Activated effector memory CD4-positive, alpha-beta T cell treated with anti-CD3 and anti-CD28 coated beads, Interleukin-2, amount 50 U/mL, for 16 hours (primary cell): ENCODE data around the gene CYRIA.

Experiments used
- DNase-seq: peaks from one replicate; pipeline ENCODE4 v3.0.0-alpha.2; 2020

The CYRIA gene

GRCh38 chr2:16665748-16666448 lies at the start of gene CYRIA:
TSS of gene CYRIA (minus strand) at chr2:16665834. CDS start at chr2:16588119, 77,715 bp downstream.
- peak; percentile 76 for DNase-seq

DNA sequence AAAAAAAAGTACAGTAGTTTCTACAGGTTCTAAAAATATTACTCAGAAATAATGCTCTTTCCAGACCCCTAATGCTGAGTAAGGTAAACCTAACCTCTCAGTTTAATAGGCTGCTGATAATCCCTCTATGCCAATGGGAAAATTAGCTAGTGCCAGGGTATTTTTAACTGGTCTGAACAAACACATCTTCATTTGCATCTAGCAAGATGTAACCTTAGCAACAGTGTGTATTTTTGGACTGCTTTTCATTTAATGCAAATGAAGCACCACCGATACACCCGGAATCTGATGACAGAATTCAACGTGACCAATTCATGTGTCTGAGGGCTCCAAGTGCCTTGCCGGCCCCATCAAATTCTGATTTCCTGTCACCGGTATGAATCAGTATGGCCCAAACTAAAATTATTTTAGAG lies 47.4 kb upstream of the CYRIA start:
- no peak for DNase-seq

- no peak for DNase-seq
Measured at GRCh38 chr2:16709769-16710168, 44.1 kb upstream of the CYRIA start.

GRCh38 chr2:16708173-16708572 lies 42.5 kb upstream of the CYRIA start:
- no peak for DNase-seq

DNA sequence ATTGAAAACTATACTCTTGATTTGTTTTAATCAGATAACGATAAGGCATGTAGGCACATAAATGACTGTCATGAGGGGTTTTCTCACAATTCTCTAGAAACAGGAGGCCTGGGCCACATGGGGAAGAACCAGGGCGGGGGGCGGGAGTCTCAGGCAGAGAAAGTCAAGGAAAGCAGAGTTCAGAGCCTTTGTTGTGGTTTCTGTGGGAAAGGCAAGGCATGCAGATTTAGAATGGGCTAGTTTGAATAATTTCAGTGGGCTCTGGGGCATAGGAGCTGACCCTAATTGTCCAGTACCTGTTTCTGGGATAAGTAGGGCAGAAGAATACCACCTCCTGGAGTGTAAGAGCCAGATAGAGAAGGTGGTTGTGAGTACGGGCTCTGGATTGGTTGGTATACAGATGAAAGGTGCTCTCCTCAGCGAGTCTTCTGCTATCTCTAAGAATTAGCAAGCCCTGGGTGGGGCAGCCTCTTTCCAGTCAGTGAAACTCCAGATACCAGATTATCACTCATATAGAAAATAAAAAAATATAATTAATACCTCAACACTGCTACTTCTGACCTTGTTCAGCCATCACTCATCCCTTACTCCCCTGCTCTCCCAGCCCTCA lies 41.5 kb upstream of the CYRIA start:
- DNase-seq = no peak

GRCh38 chr2:16700551-16701259 lies 35.1 kb upstream of the CYRIA start:
- no peak for DNase-seq

DNA sequence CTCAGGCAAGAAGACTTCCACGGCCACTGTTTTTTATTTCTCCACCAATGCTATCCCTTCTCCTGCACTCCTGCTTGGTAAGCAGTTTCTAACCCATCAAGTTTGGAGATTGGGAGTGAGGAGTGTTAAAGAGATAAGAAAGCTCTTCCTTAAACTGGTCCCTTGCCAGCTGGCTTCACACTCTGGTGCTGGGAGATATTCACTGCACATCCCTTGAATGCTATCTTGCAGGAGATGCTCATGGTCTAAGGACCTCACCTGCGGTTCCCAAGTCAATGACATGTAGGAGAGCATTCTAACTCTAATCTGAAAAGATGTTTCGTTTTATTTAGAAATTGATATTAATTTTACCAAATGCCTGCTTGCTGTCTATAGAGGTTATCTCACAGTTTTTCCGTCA lies 28.2 kb upstream of the CYRIA start:
- no peak for DNase-seq

GRCh38 chr2:16691261-16691660 lies 25.6 kb upstream of the CYRIA start:
- no peak for DNase-seq

DNA sequence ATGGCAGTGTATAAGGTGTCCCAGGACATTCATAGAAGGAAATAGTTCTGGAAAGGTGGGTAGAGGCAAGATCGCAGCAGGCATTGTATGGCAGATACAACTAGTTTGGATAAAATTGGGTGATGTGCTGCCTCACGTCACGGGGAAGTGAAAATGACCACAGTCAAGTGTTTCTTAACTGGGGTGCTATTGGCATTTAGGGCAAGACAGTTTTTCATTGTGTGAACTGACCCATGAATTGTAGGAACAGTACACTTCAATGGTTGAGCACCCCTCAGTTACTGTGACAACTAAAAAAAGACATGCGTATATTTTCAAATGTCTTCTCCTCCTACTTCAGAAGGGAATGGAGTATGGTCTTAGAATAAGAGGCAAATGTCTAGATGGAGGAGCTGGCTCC lies 22.3 kb upstream of the CYRIA start:
- DNase-seq = no peak

DNA sequence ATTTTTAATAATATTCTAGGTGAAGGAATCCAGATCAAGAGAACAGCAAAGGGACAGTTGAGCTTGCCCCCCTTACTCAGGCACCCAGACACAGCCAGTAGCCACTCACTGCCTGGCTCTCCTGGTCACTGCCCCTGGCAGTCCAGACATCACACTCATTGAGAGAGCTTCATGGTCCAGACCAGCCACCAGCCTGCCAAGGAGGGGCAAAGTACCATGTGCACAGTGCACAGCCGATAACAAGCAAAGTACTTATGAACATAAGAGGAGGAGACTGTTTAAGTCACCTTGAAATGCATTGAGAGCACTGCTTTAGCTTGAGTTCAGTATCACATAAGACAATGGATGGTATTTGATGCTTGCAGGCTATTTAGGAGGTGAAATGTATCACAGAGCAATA lies 21.6 kb upstream of the CYRIA start:
- DNase-seq = no peak

- DNase-seq = no peak
Measured at GRCh38 chr2:16686641-16687040, 21.0 kb upstream of the CYRIA start.

- no peak for DNase-seq
Measured at GRCh38 chr2:16685340-16685715, 19.7 kb upstream of the CYRIA start.

DNA sequence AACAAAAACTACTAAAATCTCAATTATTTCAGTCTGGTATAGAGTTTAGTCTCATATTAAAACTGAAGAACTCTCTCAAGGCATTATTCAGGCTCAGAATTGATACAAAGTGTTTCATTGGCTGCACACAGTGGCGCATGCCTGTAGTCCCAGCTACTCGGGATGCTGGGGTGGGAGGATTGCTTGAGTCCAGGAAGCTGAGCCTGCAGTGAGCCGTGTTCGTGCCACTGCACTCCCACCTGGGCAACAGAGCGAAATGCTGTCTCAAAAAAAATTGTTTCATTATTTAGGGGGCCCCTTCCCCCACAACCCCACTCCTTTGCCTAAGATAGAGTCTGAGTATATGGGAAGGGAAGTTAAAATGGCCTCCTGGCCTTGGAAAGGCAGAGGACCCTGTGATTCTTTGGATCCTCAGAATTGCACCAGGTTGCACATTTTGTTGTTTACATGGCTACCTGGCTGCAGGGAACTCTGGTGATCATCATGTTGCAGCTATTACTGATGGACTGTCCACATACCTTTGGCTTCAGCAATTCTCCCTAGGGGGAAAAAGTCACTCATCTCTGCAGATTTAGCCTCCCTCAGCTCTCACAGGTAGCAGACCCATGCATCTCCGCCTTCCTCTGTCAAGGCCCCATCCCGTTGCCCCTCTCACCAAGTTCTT lies 19.2 kb upstream of the CYRIA start:
- DNase-seq = no peak

GRCh38 chr2:16683576-16683975 lies 17.9 kb upstream of the CYRIA start:
- no peak for DNase-seq

DNA sequence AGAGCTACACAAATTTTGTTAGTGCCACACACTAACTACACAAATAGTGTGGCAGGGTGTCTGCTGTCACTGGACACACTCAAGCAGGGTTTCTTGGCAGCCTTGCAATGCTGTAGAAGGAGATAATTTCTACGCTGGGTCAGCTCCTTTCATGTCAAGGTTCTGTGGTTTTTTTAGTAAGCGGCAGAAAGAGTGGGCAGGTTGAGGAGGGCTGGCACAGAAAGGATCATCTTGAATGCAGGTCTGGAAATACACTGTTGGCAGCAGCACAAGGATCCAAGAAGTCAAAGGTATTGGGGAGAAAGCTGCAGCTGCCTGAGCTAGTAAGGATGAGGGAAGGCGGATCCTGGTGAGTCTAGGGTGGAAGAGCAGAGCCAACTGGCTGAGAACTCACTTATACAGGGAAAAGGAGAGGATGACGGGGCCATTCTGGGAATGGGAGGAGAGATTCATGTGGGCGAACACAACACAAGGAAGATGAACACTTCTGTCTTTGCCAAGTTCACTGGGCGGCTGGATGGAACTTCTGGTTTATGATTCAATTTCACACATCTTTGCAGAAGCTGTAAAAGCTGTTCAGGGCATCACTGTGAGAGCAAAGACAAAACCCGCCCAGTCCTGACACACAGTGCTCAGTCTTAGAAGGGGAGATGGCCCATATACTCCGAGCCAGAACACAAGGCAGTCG lies 16.9 kb upstream of the CYRIA start:
- no peak for DNase-seq

- no peak for DNase-seq
Measured at GRCh38 chr2:16680781-16681180, 15.1 kb upstream of the CYRIA start.

- no peak for DNase-seq
Measured at GRCh38 chr2:16680304-16680703, 14.7 kb upstream of the CYRIA start.

- DNase-seq = no peak
Measured at GRCh38 chr2:16678964-16679363, 13.3 kb upstream of the CYRIA start.

GRCh38 chr2:16677875-16678274 lies 12.2 kb upstream of the CYRIA start:
- no peak for DNase-seq

DNA sequence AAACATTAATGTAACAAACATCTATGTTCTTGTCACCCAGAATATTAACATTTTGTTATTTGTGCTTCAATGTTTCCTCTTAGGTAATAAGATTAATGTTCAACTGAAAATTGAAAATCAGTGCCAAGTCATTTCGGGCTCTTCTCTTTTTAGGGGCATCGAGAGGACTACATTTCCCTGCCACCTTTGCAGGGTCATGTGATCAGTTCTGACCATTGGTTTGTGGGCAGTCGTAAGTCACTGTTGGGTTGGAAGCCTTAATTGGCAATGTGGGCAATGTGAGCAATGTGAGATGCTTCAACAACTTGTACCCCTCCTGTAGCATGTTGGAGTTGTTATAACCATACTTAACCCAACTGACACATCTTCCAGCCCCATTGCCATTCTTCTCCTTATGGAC lies 10.1 kb upstream of the CYRIA start:
- no peak for DNase-seq

DNA sequence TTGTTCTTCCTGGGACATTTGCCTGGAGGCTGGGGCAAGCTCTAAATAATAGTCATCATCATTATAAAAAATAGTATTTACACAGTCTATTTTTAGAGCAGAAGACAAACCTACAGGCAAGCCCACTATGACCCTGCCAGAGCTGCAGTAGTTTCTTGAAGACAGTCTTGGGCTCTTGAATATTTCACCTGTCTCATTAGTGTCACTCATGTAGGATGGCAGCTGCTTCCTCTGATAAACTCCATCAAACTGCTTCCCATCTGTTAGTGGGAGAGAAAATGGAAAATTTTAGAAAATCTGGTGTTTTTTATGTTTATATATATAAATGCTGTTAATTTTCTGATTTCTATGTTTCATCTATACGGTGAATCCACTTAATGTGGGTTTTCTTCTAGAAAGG lies 8.5 kb upstream of the CYRIA start:
- DNase-seq = no peak

GRCh38 chr2:16671760-16672159 lies 6.1 kb upstream of the CYRIA start:
- no peak for DNase-seq

DNA sequence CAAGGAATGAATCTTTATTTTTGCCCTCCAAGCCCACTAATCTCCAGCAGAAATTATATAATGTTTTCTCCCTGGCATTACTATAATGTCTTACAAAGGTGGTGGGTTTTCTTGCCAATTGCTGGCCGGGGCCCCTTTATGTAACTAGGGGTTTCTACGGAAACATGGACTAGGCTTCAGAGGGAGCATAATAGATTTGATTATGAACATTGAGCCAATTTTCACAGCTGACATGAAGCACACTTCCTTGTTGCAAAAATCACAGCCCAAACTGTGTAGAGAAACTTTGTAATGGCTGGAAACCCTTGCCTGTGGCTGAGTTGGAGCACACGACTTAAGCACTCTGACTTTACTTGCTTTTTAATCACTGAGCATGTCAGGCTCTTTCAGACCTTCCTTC lies 3.8 kb upstream of the CYRIA start:
- no peak for DNase-seq
